ENCODE results near the gene EDN3. TPM values are rescaled to one million over a fixed set of nuclear protein-coding genes. Genes with fewer than 3 reads are reported as not detected.

The EDN3 gene
- total and polyA plus RNA-seq, 2 donors (not counting 3 experiments of a cell fraction or from before 2014, with no cell fraction given): not detected

DNA sequence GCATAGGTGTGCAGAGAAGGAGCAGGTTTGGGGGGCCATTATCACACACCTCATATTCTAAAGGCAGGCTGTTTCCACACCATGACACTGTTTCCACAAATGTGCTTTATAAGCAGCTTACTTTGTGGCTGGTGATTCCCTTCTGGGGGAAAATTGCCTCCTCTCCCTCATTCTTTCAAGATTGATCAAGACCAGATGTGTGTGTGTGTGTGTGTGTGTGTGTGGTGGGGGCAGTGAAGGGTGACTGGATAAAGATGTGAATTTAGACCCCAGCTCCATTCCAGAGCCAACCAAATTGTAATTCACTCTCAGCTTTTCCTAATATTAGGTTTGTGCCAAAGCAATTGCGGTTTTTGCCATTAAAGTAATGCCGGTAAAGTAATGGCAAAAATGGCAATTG, 45.6 kb downstream of the EDN3 start:
- H3K9me3 ChIP-seq (replicated peaks; ENCODE audit: control insufficient read depth, insufficient read depth, low read length): no peaks in the 10 kb centered on the region
- H3K4me3 ChIP-seq (replicated peaks in 1 of 3; ENCODE audit: insufficient read depth in 1 of 3, low read depth in 1 of 3, low read length in 3 of 3): no peak overlapping the region
- no peak for TF ChIP-seq MYC (IDR thresholded peaks at IDR 0.05; ENCODE audit: low read depth, low read length)
- no peak for TF ChIP-seq POLR2A (IDR thresholded peaks at IDR 0.05; ENCODE audit: low read depth, low read length)
- no peak for TF ChIP-seq POLR2AphosphoS5 (IDR thresholded peaks at IDR 0.05; ENCODE audit: insufficient read depth, low read depth, low read length)
- no peak for TF ChIP-seq CTCF (IDR thresholded peaks at IDR 0.05; ENCODE audit: extremely low read depth in 1 of 2, insufficient read depth in 1 of 2, low read depth in 1 of 2, low read length in 2 of 2)
- TF ChIP-seq FOS (IDR thresholded peaks at IDR 0.05; ENCODE audit: borderline replicate concordance, insufficient read depth, low read length): no peak
- no peak for TF ChIP-seq GATA2 (IDR thresholded peaks at IDR 0.05; ENCODE audit: insufficient read depth, insufficient read length, low read depth, low read length)
- TF ChIP-seq JUN (IDR thresholded peaks at IDR 0.05; ENCODE audit: borderline replicate concordance, insufficient read depth, insufficient read length, low read depth): no peak
- no peak for TF ChIP-seq EZH2 (IDR thresholded peaks at IDR 0.05; ENCODE audit: borderline replicate concordance, low read depth, low read length, severe bottlenecking)
- no peak for TF ChIP-seq MAX (IDR thresholded peaks at IDR 0.05; ENCODE audit: insufficient read depth, insufficient read length)
- dilution Hi-C loops (cut with MboI; ENCODE audit: extremely low pct_ligation_motif_present, low sequenced_read_pairs) (no loop called here), intact Hi-C loops (cut with micrococcal nuclease) (no loop called here)
- CTCF ChIA-PET: no interaction called here
- H3K79me2 ChIP-seq (ENCODE audit: control insufficient read depth, insufficient read depth, low read length): no peaks in the 10 kb centered on the region
- DNase-seq (ENCODE audit: low read depth, low spot score): no peak
- no peaks in the 10 kb centered on the region for H3K27me3 ChIP-seq (ENCODE audit: control insufficient read depth in 2 of 2, insufficient read depth in 2 of 2, low read length in 2 of 2)
- no peaks in the 10 kb centered on the region for H3K4me1 ChIP-seq (ENCODE audit: control insufficient read depth, extremely low read depth, insufficient read depth, low read length)
- BruUV-seq (replicated peaks): no TSS peak
- H3K9me1 ChIP-seq (replicated peaks; ENCODE audit: control insufficient read depth, extremely low read depth, insufficient read depth, low read length): no peaks in the 10 kb centered on the region
- no peak for FAIRE-seq
- POLR2A ChIA-PET: no interaction called here
- no peak overlapping the region for H3K27ac ChIP-seq (ENCODE audit: insufficient read depth, low read depth, low read length)
- no peak overlapping the region for H3K9ac ChIP-seq (replicated peaks; ENCODE audit: extremely low read depth, insufficient read depth, low read length)
- H3K36me3 ChIP-seq (ENCODE audit: control insufficient read depth in 2 of 2, extremely low read depth in 1 of 2, insufficient read depth in 2 of 2, low read length in 2 of 2): no peaks in the 10 kb centered on the region
- H3K4me2 ChIP-seq (ENCODE audit: insufficient read depth, low read length): no peak overlapping the region
- H2AFZ ChIP-seq (ENCODE audit: low read depth, low read length): no peak overlapping the region
- no peaks in the 10 kb centered on the region for H4K20me1 ChIP-seq (replicated peaks; ENCODE audit: control insufficient read depth, extremely low read depth, insufficient read depth, low read length)

Measured in endothelial cell of umbilical vein (primary cell).